Uterus (tissue), 2 donors: Measurements from ENCODE around the gene PRKAR1B.

Source experiments
- POLR2A ChIP-seq, 2 donors: fragments of 450-650 bp; IDR thresholded peaks; one replicate each; pipeline ENCODE4 v1.6.1; 2016; ENCODE audit warnings: antibody characterized with exemption in 2 of 2, mild to moderate bottlenecking in 1 of 2, moderate library complexity in 1 of 2
- TF ChIP-seq, protein P1 (sequence below), 4 experiments: fragments of 200-600 bp in 2 of 4; fragments of 450-650 bp in 2 of 4; sonication (generic) in 2 of 4; IDR thresholded peaks; one replicate each; pipeline ENCODE4 v1.5.1; 2016 to 2019; ENCODE audit warnings: antibody characterized with exemption in 4 of 4, mild to moderate bottlenecking in 2 of 4, moderate library complexity in 1 of 4

DNA sequence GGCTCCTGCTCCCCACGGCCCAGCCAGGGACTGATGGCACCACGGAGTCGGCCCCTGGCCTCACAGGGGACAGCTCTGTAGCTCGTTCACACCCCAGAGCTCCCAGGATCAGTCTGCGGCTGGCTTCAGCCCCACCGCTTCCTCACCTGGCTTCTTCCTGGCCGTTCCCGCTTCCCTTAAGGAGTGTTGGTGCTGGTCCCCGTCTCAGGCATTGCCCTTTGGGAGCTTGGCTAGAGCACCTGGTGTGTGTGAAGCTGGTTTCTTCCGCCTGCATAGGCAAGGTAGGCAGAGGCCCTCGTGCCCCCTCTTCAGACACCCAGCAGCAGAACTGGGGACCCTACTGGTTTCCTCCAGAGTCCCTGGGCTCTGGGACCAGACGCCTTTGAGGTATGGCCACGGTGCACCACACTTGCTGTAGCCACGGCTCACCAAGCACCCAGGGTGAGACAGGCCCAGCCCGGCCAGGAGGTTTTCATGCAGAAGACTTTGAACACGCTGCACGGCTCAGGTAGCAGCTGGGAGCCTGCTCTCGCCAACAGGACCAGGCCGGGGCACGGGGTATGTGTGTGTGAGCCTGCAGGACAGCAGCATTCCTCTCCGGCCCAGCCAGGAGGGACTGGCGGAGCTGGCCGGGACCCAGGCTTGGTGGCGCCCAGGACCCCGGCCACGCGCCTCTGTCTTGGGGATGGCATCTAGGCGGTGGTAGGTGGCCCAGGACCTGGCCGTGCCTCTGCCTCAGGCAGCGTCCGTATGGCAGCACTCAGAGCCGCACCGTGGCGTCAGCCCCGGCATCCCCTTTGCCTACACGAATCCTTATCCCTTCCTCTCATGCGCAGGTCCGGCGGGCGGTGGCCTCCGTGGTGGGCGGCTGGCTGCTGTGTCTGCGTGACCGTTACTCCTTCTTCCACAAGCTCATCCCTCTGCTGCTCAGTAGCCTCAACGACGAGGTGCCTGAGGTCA lies 13.2 kb upstream of the PRKAR1B start:
- TF ChIP-seq, protein P1, sequence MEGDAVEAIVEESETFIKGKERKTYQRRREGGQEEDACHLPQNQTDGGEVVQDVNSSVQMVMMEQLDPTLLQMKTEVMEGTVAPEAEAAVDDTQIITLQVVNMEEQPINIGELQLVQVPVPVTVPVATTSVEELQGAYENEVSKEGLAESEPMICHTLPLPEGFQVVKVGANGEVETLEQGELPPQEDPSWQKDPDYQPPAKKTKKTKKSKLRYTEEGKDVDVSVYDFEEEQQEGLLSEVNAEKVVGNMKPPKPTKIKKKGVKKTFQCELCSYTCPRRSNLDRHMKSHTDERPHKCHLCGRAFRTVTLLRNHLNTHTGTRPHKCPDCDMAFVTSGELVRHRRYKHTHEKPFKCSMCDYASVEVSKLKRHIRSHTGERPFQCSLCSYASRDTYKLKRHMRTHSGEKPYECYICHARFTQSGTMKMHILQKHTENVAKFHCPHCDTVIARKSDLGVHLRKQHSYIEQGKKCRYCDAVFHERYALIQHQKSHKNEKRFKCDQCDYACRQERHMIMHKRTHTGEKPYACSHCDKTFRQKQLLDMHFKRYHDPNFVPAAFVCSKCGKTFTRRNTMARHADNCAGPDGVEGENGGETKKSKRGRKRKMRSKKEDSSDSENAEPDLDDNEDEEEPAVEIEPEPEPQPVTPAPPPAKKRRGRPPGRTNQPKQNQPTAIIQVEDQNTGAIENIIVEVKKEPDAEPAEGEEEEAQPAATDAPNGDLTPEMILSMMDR (IDR thresholded peaks at IDR 0.05) = no peak
- no peak for TF ChIP-seq POLR2A (IDR thresholded peaks at IDR 0.05)
